ENCODE measurements around the gene HBZ.

The HBZ gene

GRCh38 chr16:142405-142967, 10.0 kb upstream of the HBZ start:
- no peak for DNase-seq (ENCODE audit: low spot score)
- H3K27me3 ChIP-seq (ENCODE audit: insufficient read depth, poor library complexity, severe bottlenecking) = no peaks in the 10 kb centered on the region
- no peak for TF ChIP-seq CTCF (IDR thresholded peaks at IDR 0.05; ENCODE audit: poor library complexity, severe bottlenecking)
- no peaks in the 10 kb centered on the region for H3K9me3 ChIP-seq (ENCODE audit: severe bottlenecking)
- H3K4me1 ChIP-seq (ENCODE audit: insufficient read depth, poor library complexity, severe bottlenecking) = no peaks in the 10 kb centered on the region
- ATAC-seq (ENCODE audit: low read depth) = no peak
- no peaks in the 10 kb centered on the region for H3K36me3 ChIP-seq (ENCODE audit: low read depth)
- H3K27ac ChIP-seq (ENCODE audit: poor library complexity, severe bottlenecking) = no peak overlapping the region
- H3K4me3 ChIP-seq (ENCODE audit: severe bottlenecking) = no peak overlapping the region

GRCh38 chr16:143047-143446, 9.4 kb upstream of the HBZ start:
- H3K27me3 ChIP-seq (ENCODE audit: insufficient read depth, poor library complexity, severe bottlenecking) = no peaks in the 10 kb centered on the region
- no peak overlapping the region for H3K27ac ChIP-seq (ENCODE audit: poor library complexity, severe bottlenecking)
- DNase-seq (ENCODE audit: low spot score) (no peak), ATAC-seq (ENCODE audit: low read depth) (no peak)
- no peaks in the 10 kb centered on the region for H3K4me1 ChIP-seq (ENCODE audit: insufficient read depth, poor library complexity, severe bottlenecking)
- no peaks in the 10 kb centered on the region for H3K9me3 ChIP-seq (ENCODE audit: severe bottlenecking)
- H3K4me3 ChIP-seq (ENCODE audit: severe bottlenecking) = no peak overlapping the region
- no peaks in the 10 kb centered on the region for H3K36me3 ChIP-seq (ENCODE audit: low read depth)
- TF ChIP-seq CTCF (IDR thresholded peaks at IDR 0.05; ENCODE audit: poor library complexity, severe bottlenecking) = no peak

- H3K27ac ChIP-seq (ENCODE audit: poor library complexity, severe bottlenecking) = no peak overlapping the region
- H3K4me3 ChIP-seq (ENCODE audit: severe bottlenecking) = no peak overlapping the region
- ATAC-seq (ENCODE audit: low read depth) (no peak), DNase-seq (ENCODE audit: low spot score) (no peak)
- H3K36me3 ChIP-seq (ENCODE audit: low read depth) = no peaks in the 10 kb centered on the region
- H3K27me3 ChIP-seq (ENCODE audit: insufficient read depth, poor library complexity, severe bottlenecking) = no peaks in the 10 kb centered on the region
- H3K9me3 ChIP-seq (ENCODE audit: severe bottlenecking) = no peaks in the 10 kb centered on the region
- TF ChIP-seq CTCF (IDR thresholded peaks at IDR 0.05; ENCODE audit: poor library complexity, severe bottlenecking) = no peak
- no peaks in the 10 kb centered on the region for H3K4me1 ChIP-seq (ENCODE audit: insufficient read depth, poor library complexity, severe bottlenecking)
These were observed 9.0 kb upstream of the HBZ start for GRCh38 chr16:143456-143855.

- ATAC-seq (ENCODE audit: low read depth) = no peak
These were observed 7.6 kb upstream of the HBZ start for GRCh38 chr16:144797-145252.

More at GRCh38 chr16:144797-145252, 7.6 kb upstream of the HBZ start:
- Histone ChIP-seq H3K36me3 (ENCODE audit: low read depth) (no peaks in the 10 kb centered on the region), H3K27me3 (ENCODE audit: insufficient read depth, poor library complexity, severe bottlenecking) (no peaks in the 10 kb centered on the region), H3K4me1 (ENCODE audit: insufficient read depth, poor library complexity, severe bottlenecking) (no peaks in the 10 kb centered on the region), H3K27ac (ENCODE audit: poor library complexity, severe bottlenecking) (no peak overlapping the region), H3K9me3 (ENCODE audit: severe bottlenecking) (no peaks in the 10 kb centered on the region), H3K4me3 (ENCODE audit: severe bottlenecking) (no peak overlapping the region)
- no peak for DNase-seq (ENCODE audit: low spot score)
- no peak for TF ChIP-seq CTCF (IDR thresholded peaks at IDR 0.05; ENCODE audit: poor library complexity, severe bottlenecking)
